ENCODE data around the gene DPEP1.

GRCh38 chr16:89645122-89645521 lies 31.7 kb downstream of the DPEP1 start:
- TF ChIP-seq NFRKB (IDR thresholded peaks at IDR 0.05) (no peak), FOXM1 (IDR thresholded peaks at IDR 0.05; ENCODE audit: borderline replicate concordance) (no peak), LEF1 (IDR thresholded peaks at IDR 0.05; ENCODE audit: borderline replicate concordance) (no peak)
